ENCODE data around the gene XRCC3. TPM values are rescaled to one million over a fixed set of nuclear protein-coding genes. Genes with fewer than 3 reads are reported as not detected.

XRCC3 gene
- polyA plus RNA-seq, 3 donors = 0.66 to 8.1 (median 2.0) TPM

- H3K9ac ChIP-seq (ENCODE audit: insufficient read depth, low read length, poor library complexity, severe bottlenecking) = no peak overlapping the region
- intact Hi-C loops (cut with micrococcal nuclease) = no loop called here
- no peaks in the 10 kb centered on the region for H3K27me3 Mint-ChIP-seq (ENCODE audit: low read depth in 3 of 3)
These were observed 58.5 kb downstream of the XRCC3 start for GRCh38 chr14:103656756-103657133.

GRCh38 chr14:103656031-103656755, 59.1 kb downstream of the XRCC3 start:
- H3K36me3 Mint-ChIP-seq = peaks cover 56 to 69% of the 10 kb centered on the region in 2 donors
- H3K4me3 Mint-ChIP-seq = no peak overlapping the region
- no peaks in the 10 kb centered on the region for H3K9me3 Mint-ChIP-seq
- peaks cover 30% of the 10 kb centered on the region for H3K4me1 Mint-ChIP-seq
- no peak overlapping the region for H3K9ac ChIP-seq (ENCODE audit: insufficient read depth, low read length, poor library complexity, severe bottlenecking)
- H3K4me1 ChIP-seq (ENCODE audit: control insufficient read depth in 1 of 2, insufficient read depth in 2 of 2, low read length in 2 of 2) = peaks cover 25 to 27% of the 10 kb centered on the region in 2 donors
- no peak overlapping the region for H3K4me2 ChIP-seq (replicated peaks; ENCODE audit: extremely low read depth, low read length, poor library complexity, severe bottlenecking)
- no peaks in the 10 kb centered on the region for H3K9me3 ChIP-seq (replicated peaks in 1 of 2; ENCODE audit: control insufficient read depth in 1 of 2, insufficient read depth in 1 of 2, low read length in 2 of 2)
- H3K4me3 ChIP-seq (replicated peaks in 1 of 3; ENCODE audit: low read depth in 2 of 3, low read length in 3 of 3) = no peak overlapping the region
- H3K27me3 ChIP-seq (ENCODE audit: control insufficient read depth in 2 of 2, insufficient read depth in 2 of 2, low read length in 2 of 2) = no peaks in the 10 kb centered on the region
- no peaks in the 10 kb centered on the region for H3K27me3 Mint-ChIP-seq (ENCODE audit: low read depth in 3 of 3)
- peaks cover 51 to 89% of the 10 kb centered on the region in 2 donors for H3K36me3 ChIP-seq (replicated peaks in 1 of 2; ENCODE audit: control insufficient read depth in 1 of 2, insufficient read depth in 2 of 2, low read length in 2 of 2)
- no peak overlapping the region for H2AFZ ChIP-seq (ENCODE audit: insufficient read depth, low read depth, low read length, poor library complexity, severe bottlenecking)
- WGBS (ENCODE audit: insufficient coverage) = 65% methylated on average over 2 of the region's 4 CpGs
- peak overlapping the region; percentile 39 to 68 for H3K27ac ChIP-seq (ENCODE audit: low read depth in 1 of 2, low read length in 2 of 2)
- DNase-seq = peak; percentile 10 to 31 (median 11)
- H3K79me2 ChIP-seq (ENCODE audit: insufficient read depth, low read length) = peaks cover 61% of the 10 kb centered on the region
- no peak for TF ChIP-seq CTCF (IDR thresholded peaks at IDR 0.05)
- intact Hi-C loops (cut with micrococcal nuclease) = no loop called here
- H3K27ac Mint-ChIP-seq = peak overlapping the region; percentile 58 to 85 (median 73)
- peaks cover 89% of the 10 kb centered on the region for H4K20me1 ChIP-seq (ENCODE audit: insufficient read depth, low read length)

More at GRCh38 chr14:103656756-103657133, 58.5 kb downstream of the XRCC3 start:
- Mint-ChIP-seq H3K4me1 (peaks cover 30% of the 10 kb centered on the region), H3K27ac (peak overlapping the region in 3 of 7 donors; percentile 24 to 58 (median 46)), H3K9me3 (no peaks in the 10 kb centered on the region), H3K4me3 (no peak overlapping the region), H3K36me3 (peaks cover 60 to 75% of the 10 kb centered on the region in 2 donors)
- no peak for TF ChIP-seq CTCF (IDR thresholded peaks at IDR 0.05)
- Histone ChIP-seq H2AFZ (ENCODE audit: insufficient read depth, low read depth, low read length, poor library complexity, severe bottlenecking) (no peak overlapping the region), H3K9me3 (replicated peaks in 1 of 2; ENCODE audit: control insufficient read depth in 1 of 2, insufficient read depth in 1 of 2, low read length in 2 of 2) (no peaks in the 10 kb centered on the region), H4K20me1 (ENCODE audit: insufficient read depth, low read length) (peaks cover 89% of the 10 kb centered on the region), H3K27ac (ENCODE audit: low read depth in 1 of 2, low read length in 2 of 2) (peak overlapping the region in 1 of 2 donors; percentile 68), H3K4me2 (replicated peaks; ENCODE audit: extremely low read depth, low read length, poor library complexity, severe bottlenecking) (no peak overlapping the region), H3K79me2 (ENCODE audit: insufficient read depth, low read length) (peaks cover 56% of the 10 kb centered on the region), H3K27me3 (ENCODE audit: control insufficient read depth in 2 of 2, insufficient read depth in 2 of 2, low read length in 2 of 2) (no peaks in the 10 kb centered on the region), H3K36me3 (replicated peaks in 1 of 2; ENCODE audit: control insufficient read depth in 1 of 2, insufficient read depth in 2 of 2, low read length in 2 of 2) (peaks cover 56 to 89% of the 10 kb centered on the region in 2 donors), H3K4me1 (ENCODE audit: control insufficient read depth in 1 of 2, insufficient read depth in 2 of 2, low read length in 2 of 2) (peaks cover 25 to 27% of the 10 kb centered on the region in 2 donors), H3K4me3 (replicated peaks in 1 of 3; ENCODE audit: low read depth in 2 of 3, low read length in 3 of 3) (no peak overlapping the region)
- no peak for DNase-seq
- 100% methylated on average over 1 of the region's 1 CpG for WGBS (ENCODE audit: insufficient coverage)
